ENCODE measurements around the gene ACCS.

The ACCS gene, protein sequence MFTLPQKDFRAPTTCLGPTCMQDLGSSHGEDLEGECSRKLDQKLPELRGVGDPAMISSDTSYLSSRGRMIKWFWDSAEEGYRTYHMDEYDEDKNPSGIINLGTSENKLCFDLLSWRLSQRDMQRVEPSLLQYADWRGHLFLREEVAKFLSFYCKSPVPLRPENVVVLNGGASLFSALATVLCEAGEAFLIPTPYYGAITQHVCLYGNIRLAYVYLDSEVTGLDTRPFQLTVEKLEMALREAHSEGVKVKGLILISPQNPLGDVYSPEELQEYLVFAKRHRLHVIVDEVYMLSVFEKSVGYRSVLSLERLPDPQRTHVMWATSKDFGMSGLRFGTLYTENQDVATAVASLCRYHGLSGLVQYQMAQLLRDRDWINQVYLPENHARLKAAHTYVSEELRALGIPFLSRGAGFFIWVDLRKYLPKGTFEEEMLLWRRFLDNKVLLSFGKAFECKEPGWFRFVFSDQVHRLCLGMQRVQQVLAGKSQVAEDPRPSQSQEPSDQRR

DNA sequence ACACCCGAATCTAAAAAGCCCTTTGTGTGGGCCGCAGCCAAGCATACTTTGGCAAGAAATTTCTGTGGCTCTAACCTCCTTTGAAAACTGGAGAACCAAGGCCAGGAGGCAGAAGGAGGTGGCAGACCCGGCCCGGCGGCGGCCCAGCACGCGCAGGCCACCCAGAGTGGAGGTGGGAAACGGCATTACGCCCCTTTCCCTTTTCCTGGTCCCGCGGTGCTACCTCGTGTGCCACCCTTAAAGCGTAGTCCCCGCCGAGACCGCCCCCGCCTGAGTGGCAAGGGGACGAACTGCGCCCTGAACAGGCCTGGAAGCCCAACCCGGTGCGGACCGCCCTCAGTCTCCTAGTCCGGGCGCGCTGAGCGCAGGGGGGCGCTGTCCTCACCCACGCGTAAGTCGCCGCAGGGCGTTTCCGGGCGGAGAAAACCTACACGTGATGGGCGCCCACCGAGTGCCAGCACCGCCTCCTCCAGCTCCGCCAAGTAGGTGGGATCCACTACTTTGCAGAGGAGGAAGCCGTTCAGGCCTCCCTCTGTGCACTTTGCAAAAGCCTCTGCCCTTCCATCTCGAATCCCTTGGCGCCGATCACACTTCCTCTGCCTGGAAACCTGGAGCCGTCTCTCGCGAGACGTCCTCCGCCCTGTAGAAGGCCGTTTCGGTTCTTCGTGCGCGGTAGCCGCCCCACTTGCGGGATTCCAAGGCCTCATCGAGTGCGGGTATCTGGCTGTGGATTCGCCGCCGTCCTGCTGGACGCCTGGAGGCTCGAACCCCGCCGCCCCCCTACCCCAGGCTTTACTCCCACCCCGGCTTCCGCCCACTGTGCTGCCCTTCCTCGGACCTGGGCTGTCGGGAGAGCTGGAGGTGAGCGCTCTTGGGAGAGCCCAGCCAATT lies at the start of gene ACCS:
ACCS (plus strand) TSS at position 430 of the 891 bp plus-strand sequence. CDS start 1,358 bp downstream, outside the sequence.
- DNase-seq (ENCODE audit: low read depth) = peak; percentile 85

DNA sequence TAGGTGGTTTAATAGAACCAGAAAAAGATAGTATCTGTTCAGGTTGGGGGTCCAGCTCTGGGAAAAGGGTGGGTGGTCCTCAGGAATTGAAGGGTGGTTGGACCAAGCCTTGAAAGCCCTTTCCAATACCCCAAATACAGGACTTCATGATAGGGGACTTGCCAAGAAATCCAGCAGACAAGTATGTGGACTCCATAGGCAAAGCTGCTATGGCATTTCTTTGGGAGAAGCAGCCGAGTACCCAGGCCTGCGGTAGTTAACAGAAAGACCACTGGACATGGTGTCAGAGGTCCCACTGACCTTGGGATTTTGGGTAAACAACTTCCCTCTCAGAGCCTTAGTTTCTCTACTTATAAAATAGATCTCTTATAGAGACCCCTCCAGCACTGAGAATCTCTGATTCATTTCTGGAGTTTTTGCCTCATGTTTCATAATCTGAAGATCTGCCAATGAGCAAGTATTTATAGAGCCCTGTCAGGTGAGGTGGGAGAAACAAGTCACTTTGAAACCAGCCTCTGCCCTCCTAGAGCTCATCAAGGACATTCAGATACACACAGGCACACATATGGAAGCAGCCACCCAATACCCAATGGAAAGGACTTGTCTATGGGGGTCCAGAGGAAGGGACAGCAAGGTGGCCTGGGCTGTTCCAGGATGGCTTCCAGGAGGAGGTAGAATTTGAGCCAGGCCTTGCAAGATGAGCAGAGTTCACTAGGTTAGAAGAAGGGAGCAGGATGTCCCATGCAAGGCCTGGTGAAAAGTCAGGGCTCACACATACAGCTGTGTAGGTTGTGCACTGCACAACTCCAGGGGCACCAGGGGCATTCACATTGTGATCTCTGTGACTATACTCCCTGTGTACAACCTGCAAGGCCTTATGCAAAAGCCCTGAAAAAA lies 49.3 kb upstream of the ACCS start:
- no peak for DNase-seq (ENCODE audit: low read depth)

DNA sequence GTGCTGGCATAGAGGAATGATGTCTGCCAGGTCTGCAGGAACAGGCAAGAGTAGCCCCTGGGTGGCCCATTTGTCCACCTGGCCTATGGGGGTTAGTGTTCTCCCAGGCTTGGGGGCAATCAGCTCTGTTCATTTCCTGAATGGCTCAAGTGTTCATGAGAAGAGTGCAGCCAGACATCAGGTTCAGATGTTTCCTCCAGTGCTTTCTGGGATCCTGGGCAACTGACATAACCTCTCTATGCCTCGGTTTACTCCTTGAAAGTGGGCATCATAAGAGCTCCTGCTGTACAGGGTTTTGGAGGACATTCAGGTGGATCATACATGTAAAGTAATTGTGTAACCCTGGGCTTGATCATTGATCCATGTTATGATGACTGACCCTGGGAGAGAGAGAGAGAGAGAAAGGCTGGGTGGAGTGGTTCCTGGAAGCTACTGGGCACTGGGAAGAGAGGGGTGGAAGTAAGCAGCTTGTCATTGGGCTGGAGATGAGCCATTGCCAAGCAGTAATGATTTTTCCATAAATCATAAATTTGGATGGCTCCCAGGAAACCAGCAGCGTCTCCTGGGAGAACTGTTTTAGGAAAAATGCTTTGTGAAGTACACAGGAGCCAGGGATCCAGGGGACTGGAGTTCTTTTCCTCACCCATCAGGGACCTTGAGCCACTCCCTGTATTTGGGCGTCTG lies 48.5 kb upstream of the ACCS start:
- no peak for DNase-seq (ENCODE audit: low read depth)

DNA sequence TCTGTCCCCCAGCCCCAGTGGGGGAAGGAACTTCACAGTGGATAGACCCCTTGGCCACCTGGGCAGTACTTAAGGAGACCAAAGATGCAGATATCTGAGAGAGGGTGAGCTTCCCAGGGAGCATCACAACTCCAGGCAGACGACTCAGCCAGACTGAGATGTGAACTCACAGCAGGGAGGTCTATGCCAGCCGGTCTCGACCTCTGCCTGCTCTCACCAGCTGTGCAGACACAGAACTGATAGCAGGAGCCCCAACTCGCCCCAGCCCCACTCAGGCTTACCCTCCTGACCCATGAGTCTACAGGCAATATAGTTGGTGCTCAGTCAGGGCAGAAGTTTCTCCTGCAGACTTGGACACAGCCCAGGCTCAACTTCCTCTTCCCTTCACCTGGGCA lies 47.9 kb upstream of the ACCS start:
- DNase-seq (ENCODE audit: low read depth) = no peak

DNA sequence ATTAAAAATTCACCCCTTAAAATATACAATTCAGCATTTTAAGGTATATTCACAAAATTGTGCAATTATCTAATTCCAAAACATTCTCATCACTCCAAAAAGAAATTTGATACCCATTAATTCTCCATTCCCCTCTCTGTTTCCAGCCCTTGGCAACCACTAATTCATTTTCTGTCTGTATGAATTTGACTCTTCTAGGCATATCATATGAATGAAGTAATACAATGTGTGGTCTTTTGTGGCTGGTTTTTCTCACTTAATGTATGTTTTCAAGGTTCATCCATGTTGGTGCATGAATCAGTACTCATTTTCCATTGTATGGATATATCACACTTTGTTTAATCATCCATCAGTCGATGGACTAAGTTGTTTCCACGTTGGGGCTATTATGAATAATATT lies 47.2 kb upstream of the ACCS start:
- no peak for DNase-seq (ENCODE audit: low read depth)

DNA sequence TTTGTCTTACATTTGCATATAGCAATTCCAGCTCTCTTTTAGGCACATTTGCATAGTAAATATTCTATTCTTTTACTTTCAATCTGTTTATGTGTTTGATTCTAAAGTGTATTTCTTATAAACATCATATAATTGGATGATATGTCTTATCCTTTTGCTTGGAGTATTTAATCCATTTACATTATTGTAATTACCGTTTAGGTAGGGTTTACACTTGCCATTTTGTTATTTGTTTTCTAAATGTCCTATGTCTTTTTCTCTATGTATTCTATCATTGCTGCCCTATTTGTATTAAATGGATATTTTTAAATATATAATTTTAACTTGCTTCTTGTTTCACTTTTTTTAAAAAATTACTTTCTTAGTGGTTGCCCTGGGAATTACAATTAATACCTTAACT lies 41.1 kb upstream of the ACCS start:
- no peak for DNase-seq (ENCODE audit: low read depth)

DNA sequence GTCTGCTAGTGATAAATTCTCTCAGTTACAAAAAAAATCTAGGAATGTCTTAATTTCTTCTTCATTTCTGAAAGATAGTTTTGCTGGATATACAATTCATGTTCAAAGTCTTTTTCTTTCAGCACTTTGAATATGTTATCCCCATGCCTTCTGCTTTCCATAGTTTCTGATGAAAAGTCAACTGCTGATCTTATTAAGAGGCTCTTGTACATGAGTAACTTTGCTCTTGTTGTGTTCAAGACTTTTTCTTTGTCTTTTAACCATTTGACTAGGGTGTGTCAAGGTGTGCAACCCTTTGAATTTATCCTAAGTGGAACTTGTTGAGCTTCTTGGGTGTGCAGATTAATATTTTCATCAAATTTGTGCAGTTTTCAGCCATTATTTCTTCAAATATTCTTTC lies 40.3 kb upstream of the ACCS start:
- DNase-seq (ENCODE audit: low read depth) = no peak

DNA sequence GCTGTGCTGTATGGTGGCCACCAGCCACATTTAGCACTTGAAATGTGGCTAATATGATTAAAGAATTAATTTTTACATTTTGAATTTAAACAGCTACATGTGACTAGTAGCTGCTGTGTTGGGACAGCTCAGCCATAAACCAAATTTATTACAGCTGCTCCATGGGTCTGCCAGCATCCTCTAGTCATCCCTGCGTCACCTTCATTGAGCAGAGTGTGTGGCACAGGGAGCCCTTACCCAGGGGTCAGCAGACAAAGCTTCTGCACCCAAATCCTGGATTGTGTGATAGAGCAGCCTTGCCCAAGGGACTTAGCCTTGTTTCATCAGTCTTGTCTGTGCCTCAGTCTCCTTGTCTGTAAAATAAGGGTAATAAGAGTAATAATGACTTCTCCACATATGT lies 37.7 kb upstream of the ACCS start:
- DNase-seq (ENCODE audit: low read depth) = no peak

DNA sequence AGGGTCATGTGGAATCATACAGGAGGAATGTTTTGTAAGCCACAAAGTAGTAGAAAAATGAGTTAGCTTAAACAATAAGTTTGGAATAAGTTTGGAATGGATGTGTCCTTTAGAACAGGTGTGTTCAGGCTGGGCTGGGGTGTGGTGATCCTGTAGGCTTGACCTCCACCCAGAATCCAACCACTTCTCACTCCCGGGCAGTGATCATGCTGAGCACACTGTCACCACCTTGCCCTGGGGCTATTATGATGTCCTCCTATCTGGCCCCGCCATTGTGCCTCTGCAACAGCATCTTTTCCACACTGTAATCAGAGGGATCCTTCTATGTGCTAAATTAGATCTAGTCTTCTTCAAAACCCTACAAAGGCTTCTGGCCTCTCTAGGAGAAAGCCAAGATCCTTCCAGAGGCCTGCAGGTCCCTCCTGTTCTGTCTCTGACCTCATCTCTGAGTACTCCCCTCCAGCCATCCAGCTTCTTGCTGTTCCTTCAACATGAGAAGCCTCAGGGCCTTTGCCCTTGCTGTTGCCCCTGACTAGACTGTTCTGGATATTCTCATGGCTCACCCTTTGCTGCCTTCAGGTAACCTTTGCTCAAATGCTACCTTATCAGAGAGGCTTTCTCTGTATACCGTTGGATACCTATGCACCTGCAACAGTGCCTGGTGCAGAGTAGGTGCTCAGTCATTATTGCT lies 37.1 kb upstream of the ACCS start:
- DNase-seq (ENCODE audit: low read depth) = no peak

DNA sequence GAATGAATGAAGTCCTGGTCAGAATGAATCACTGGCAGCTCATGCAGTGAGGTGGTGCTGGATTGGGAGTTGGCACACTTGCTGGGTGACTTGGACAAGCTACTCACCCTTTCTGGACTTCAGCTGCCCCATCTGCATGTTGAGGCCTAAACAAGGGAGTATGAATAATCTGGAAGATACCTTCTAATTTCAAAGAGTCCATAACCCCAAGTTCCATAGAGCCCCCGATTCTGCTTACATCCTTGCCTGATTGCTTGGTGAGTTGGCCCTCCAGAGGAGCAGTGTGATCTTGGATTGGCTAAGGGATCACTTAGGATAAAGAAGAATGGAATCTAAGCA lies 36.6 kb upstream of the ACCS start:
- no peak for DNase-seq (ENCODE audit: low read depth)

DNA sequence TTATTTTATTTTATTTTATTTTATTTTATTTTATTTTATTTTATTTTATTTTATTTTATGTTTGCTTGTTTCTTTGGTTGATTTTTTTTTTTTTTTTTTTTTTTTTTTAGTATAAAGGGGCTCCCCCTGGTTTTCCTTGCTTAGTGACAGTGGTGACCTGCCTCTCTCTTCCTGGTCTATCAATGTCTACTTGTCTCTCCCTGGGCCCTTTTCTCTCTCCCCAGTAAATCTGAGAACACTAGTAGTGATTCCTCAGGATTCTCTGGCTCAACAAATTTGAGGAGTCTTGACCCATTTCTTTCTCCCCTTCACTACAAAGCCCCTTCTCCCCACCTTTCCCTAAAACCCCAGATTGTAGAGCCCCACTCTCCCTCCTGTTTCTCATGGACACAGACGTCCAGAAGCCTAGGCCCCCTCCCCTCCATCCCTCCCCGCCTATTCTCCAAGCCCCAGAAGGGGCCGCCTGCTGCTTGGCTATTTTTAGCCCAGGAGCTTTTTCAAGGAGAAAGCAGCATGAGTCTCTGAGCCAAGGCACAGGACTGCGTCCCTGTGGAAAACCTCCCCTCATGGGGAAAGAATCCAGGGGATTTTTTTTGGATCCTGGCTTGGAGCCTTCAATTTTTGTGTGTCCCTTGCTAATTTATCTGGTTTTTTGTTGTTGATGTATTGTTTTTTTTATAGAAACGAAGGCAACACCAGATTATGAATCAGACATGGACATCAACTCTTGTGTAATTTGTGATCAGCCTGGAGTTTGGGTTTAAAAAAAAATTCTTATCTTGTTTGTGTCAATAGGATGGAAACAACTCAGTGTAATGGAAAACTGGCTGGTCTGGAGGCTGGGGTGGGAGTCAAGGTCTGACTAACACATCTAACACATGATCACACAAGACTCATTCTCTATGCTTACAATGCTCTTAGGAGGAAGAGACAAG lies 35.8 kb upstream of the ACCS start:
- no peak for DNase-seq (ENCODE audit: low read depth)

DNA sequence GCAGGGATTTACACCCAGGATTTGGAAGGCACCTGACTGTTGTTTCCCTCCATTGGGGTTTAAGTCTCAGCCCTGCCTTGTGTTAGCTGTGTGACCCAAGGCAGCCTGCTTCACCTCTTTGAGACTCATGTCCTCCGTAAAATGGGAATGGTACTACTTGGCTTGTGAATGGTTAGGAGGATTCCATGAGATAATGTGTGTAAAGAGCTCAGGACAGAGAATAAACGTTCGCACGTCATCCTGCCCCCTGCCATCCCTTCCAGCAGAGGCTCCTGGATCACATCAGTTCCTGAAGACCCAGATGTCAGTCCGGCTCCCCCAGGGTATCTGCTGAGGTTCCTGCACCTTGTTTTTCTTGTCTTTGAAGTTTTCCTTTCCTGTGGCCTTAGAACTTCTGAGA lies 35.1 kb upstream of the ACCS start:
- no peak for DNase-seq (ENCODE audit: low read depth)

DNA sequence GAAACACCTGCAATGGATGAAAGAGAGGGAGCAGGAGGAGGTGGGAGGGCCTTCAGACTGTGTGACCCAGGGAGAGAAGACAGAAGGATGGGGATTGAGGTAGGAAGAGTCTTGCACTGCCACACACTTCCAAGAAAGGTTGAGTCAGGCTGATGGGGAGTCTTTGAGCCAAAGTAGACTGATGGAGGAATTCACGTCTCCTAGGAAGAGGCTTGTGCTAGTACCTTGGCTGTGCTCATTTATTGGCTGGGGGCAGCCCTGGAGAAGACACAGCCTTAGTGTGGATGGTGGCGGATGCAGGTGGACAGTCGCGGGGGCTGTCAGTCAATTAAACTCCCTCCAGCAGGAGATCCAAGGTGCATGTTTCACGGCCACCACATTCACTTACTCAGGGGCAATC lies 34.5 kb upstream of the ACCS start:
- no peak for DNase-seq (ENCODE audit: low read depth)

DNA sequence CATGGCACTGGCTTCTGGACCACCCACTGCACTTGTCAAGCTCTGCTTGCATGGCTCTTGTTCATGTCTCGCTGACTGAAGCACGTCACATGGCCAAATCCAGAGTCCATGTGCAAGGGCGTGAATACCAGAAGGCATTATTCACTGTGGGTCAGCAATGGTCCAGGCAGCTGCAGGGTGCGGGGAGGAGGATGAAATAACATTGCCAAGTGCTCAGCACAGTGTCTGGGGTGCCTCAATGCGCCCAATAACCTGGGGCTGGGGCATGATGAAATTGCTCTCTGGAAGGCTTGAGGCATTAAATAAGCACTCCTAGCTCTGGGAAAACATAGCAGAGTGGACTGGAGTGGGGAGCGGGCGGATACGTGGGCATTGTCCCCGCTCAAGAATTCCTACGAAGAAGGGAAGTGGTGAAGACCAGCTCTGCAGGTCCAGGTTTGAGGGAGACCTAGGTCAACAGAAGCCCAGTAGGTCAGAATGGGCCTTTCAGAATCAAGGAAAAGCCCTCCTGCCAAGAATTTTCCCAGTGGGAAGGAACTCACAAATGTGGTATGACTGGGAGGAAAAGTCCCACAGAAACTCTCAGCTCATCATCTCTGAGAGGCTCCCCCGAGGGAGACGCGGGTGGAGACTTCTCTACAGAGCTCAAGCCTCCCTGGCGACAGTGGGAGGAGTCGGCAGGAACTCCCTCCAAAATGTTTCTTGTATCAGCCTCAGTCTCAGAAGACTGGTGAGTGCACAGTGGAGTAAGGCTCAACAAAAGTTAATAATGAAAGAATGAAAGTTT lies 33.6 kb upstream of the ACCS start:
- no peak for DNase-seq (ENCODE audit: low read depth)

DNA sequence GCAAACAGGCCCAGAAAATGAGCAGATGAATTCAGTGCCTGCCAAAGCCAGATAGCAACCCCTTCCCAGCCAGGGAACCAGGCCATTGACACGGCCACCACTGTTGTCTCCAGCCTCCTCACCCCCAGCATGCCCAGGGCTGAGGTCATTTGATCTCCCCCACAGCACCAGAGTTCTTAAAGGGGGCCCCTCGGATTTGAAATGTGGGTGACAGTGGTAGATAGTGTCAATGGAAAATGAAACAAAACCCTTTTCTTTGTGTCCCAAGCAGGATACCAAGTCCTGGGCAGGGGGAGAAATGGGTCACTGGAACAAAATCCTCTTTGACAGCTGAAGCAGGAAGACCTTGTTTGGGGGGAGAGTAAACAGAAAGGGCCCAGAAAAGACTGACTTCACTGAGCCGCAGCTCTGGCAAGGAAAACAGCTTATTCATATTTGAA lies 32.6 kb upstream of the ACCS start:
- no peak for DNase-seq (ENCODE audit: low read depth)

DNA sequence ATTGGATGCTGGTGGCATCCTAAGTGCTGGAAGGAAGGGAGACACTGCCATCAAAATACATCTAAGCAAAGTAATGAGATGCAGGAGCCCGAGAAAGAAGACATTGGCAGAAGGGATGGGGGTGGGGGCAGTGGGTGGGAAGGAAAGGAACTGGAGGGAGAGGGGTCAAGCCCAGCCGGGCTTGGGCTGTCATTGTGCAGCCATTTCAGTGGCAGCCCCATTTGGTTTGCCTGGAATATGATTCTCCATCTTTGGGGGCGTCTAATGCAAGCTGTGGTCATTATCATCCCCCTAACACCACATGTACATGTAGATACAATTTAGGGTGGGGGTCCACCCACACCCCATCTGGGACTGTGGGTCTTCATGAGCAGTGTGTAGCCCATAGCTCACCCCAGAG lies 32.2 kb upstream of the ACCS start:
- no peak for DNase-seq (ENCODE audit: low read depth)

DNA sequence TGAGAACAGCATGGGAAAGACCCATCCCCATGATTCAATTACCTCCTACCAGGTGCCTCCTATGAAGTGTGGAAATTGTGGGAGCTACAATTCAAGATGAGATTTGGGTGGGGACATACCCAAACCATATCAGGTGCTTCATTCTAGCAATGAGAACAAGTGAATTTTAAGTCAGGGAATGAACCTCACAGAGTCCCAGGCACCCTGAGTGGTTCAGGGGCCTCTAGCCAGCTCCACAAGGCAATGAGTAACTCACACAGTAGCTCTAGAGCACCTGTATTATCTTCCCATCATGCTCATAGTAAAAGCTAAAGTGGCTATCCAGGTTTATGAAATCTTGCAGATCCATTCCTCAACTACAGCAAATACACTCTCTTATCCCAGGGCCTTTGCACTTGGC lies 31.4 kb upstream of the ACCS start:
- DNase-seq (ENCODE audit: low read depth) = no peak

DNA sequence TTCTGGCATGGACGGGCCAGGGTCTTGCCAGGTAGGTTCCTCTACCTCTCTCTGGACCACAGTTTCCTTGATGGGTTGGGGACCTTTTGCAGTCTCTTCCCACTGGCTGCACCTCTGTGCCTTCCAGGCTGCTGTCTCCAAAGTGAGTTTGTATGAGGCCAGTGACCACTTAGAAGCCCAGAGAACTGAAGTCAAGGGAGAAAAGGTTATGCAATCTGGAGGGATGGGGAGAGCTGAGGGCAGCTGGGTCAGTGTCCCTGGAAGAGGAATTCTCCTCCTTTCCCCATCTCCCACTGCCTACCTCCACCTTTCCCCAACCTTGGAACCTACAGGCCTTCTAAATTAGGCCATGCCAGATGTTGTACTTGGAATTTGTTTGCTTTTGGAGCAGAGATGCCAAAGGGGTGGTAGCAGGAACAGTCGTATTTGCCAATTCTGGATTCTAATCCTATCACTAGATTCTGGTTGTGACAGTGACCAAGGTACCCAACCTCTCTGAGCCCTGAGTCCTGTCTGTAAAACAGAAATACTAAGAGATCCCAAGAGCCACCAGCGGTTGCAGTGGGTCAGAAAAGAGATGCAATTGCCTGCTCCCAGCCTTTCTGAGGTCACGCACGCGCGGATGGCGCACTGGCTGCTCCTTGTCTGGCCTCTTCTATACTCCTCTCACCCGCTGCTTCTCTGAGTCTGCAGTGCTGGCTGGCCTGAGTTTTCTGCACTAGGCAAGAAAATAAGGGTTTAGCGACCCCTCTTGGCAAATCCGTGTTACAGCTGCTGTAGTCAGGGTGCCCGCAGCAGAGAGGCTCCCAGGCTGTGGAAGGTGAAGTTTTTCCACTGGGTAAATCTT lies 29.0 kb upstream of the ACCS start:
- DNase-seq (ENCODE audit: low read depth) = no peak

Measured in activated T-cell treated with anti-CD3 and anti-CD28 coated beads for 1 hour (primary cell).